Activated T-cell treated with anti-CD3 and anti-CD28 coated beads for 1 hour (primary cell): ENCODE data around the gene MICU2.

Source experiments
- DNase-seq: peaks from one replicate; pipeline ENCODE4 v3.0.0-alpha.2; 2020; ENCODE audit warnings: low read depth

MICU2 gene

GRCh38 chr13:21544515-21544914 lies 59.5 kb downstream of the MICU2 start:
- DNase-seq = no peak

- no peak for DNase-seq
Measured at GRCh38 chr13:21542563-21542962, 61.4 kb downstream of the MICU2 start.

- DNase-seq = no peak
Measured at GRCh38 chr13:21541980-21542379, 62.0 kb downstream of the MICU2 start.

GRCh38 chr13:21541271-21541670 lies 62.7 kb downstream of the MICU2 start:
- no peak for DNase-seq

GRCh38 chr13:21539687-21540086 lies 64.3 kb downstream of the MICU2 start:
- DNase-seq = no peak

- DNase-seq = no peak
Measured at GRCh38 chr13:21538753-21539152, 65.2 kb downstream of the MICU2 start.

- no peak for DNase-seq
Measured at GRCh38 chr13:21538280-21538679, 65.7 kb downstream of the MICU2 start.

- no peak for DNase-seq
Measured at GRCh38 chr13:21537105-21537504, 66.9 kb downstream of the MICU2 start.

- no peak for DNase-seq
Measured at GRCh38 chr13:21534760-21535159, 69.2 kb downstream of the MICU2 start.

GRCh38 chr13:21531455-21531854 lies 72.5 kb downstream of the MICU2 start:
- no peak for DNase-seq

GRCh38 chr13:21530656-21531055 lies 73.3 kb downstream of the MICU2 start:
- no peak for DNase-seq

- no peak for DNase-seq
Measured at GRCh38 chr13:21529146-21529893, 74.7 kb downstream of the MICU2 start.

GRCh38 chr13:21528616-21529015 lies 75.4 kb downstream of the MICU2 start:
- DNase-seq = no peak

GRCh38 chr13:21526707-21527540 lies 77.0 kb downstream of the MICU2 start:
- no peak for DNase-seq

GRCh38 chr13:21522847-21523246 lies 81.1 kb downstream of the MICU2 start:
- no peak for DNase-seq

- no peak for DNase-seq
Measured at GRCh38 chr13:21522130-21522529, 81.8 kb downstream of the MICU2 start.

- no peak for DNase-seq
Measured at GRCh38 chr13:21518617-21519144, 85.3 kb downstream of the MICU2 start.

GRCh38 chr13:21517576-21517975 lies 86.4 kb downstream of the MICU2 start:
- no peak for DNase-seq

GRCh38 chr13:21516805-21517204 lies 87.2 kb downstream of the MICU2 start:
- DNase-seq = no peak

- no peak for DNase-seq
Measured at GRCh38 chr13:21511849-21512248, 92.1 kb downstream of the MICU2 start.

- no peak for DNase-seq
Measured at GRCh38 chr13:21504379-21504778, 99.6 kb downstream of the MICU2 start.

GRCh38 chr13:21501686-21502085 lies 102.3 kb downstream of the MICU2 start:
- DNase-seq = no peak

- no peak for DNase-seq
Measured at GRCh38 chr13:21486322-21486721, 117.6 kb downstream of the MICU2 start.
